Measurements from ENCODE around the gene SYDE2.

The SYDE2 gene

DNA sequence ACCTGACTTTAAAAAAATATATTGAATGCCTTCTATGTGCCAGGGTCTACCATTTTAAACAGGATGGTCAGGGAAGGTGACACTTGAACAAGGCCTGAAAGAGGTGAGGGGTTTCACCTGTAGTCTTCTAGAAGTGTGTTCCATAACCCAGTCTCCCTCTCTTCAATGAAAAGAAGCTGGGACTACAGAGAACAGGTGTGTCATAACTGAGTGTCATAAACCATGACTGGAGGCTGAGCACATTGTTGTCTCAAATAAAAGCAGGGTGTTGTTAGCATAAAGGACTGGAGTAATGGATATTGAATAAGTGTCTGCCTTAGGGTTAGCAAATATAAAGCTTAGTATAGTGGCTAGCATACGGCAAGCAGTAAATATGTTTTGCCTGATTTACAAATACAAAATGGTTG, 65.4 kb downstream of the SYDE2 start:
- H3K4me3 ChIP-seq (ENCODE audit: low read length), result no peak overlapping the region
- H3K9me3 ChIP-seq (ENCODE audit: control insufficient read depth, insufficient read depth, low read length), result no peaks in the 10 kb centered on the region
- no peaks in the 10 kb centered on the region for H4K20me1 ChIP-seq (ENCODE audit: control insufficient read depth, insufficient read depth, low read depth, low read length)
- H3K4me2 ChIP-seq (ENCODE audit: low read length), result no peak overlapping the region
- TF ChIP-seq EZH2phosphoT487 (IDR thresholded peaks at IDR 0.05; ENCODE audit: borderline replicate concordance, low read length), result no peak
- TF ChIP-seq, protein P1, sequence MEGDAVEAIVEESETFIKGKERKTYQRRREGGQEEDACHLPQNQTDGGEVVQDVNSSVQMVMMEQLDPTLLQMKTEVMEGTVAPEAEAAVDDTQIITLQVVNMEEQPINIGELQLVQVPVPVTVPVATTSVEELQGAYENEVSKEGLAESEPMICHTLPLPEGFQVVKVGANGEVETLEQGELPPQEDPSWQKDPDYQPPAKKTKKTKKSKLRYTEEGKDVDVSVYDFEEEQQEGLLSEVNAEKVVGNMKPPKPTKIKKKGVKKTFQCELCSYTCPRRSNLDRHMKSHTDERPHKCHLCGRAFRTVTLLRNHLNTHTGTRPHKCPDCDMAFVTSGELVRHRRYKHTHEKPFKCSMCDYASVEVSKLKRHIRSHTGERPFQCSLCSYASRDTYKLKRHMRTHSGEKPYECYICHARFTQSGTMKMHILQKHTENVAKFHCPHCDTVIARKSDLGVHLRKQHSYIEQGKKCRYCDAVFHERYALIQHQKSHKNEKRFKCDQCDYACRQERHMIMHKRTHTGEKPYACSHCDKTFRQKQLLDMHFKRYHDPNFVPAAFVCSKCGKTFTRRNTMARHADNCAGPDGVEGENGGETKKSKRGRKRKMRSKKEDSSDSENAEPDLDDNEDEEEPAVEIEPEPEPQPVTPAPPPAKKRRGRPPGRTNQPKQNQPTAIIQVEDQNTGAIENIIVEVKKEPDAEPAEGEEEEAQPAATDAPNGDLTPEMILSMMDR (IDR thresholded peaks at IDR 0.05; ENCODE audit: low read depth, low read length, poor library complexity, severe bottlenecking), result no peak
- no peak overlapping the region for H3K27ac ChIP-seq (ENCODE audit: low read depth, low read length)
- no peaks in the 10 kb centered on the region for H3F3A ChIP-seq (ENCODE audit: control insufficient read depth, insufficient read depth)
- no peaks in the 10 kb centered on the region for H3K36me3 ChIP-seq (ENCODE audit: control insufficient read depth, low read length)
- H3K79me2 ChIP-seq (ENCODE audit: control insufficient read depth, low read length), result no peaks in the 10 kb centered on the region
- H3K9me2 ChIP-seq (replicated peaks; ENCODE audit: control insufficient read depth, low read length), result no peaks in the 10 kb centered on the region
- no peaks in the 10 kb centered on the region; the same call in 1 of the 2 replicates for H3K27me3 ChIP-seq (ENCODE audit: control insufficient read depth, low read length)
- no peaks in the 10 kb centered on the region for H3K4me1 ChIP-seq (ENCODE audit: control insufficient read depth, low read length)

DNA sequence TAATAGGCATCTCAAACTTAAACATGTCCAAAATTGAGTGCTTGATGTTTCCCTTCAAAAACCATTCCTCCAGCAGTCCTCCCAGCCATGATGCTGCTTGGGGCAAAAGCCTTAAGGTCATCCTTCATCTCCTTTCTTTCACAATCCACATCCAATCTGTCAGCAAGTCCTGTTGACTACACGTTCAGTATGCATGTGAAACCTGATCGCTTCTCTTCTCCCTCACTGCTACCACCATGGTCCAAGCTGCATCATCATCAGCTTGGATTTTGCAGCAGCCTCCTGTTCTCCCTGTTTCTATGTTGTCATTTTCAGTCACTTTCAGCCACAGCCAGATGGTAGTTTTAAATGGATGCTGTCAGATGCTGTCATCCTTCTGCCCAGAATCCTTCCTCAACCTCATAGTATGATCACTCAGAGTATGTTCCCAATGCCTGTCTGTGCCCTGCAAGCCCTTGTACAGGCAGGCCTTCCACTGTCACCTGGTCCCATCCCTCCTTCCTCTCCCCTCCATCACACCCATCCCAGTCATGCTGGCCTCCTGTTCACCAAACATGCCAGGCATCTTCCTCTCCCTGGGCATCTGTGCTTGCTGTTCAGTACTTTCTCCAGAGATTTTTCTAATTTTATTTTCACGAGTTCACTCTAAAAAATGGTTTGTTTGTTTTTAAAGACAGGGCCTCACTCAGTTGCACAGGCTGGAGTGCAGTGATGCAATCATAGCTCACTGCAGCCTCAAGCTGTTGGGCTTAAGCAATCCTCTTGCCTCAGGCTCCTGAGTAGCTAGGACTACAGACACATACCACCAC, 66.0 kb downstream of the SYDE2 start:
- no peak overlapping the region for H3K4me3 ChIP-seq (ENCODE audit: low read length)

DNA sequence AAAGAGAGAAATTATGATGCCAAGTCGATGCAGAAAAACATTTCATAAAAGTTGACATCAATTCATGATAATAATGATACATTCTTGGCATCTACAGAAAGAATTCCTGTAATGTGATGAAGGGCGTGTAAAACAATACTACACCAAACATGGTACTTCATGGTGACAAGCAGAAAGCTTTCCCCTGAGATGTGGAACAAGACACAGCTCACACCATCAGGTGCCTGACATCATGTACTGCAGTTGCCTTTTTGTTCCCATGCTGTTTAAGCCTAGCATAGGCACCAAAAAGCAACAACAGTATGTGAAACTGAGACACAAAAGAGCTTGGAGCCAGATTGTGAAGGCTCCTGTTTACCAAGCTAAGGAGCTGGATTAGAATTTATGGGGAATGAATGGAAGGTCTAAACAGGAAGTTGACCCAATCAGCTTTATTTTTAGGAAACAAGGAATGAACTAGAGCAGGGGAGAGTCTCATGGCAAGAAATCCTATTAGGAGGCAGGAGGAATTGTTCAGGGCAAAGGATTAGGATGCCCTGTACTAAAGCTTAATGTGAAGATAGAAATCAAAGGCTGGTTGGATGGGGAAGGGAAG, 67.2 kb downstream of the SYDE2 start:
- no peaks in the 10 kb centered on the region for H3K36me3 ChIP-seq (ENCODE audit: control insufficient read depth, low read length)
- H3K4me2 ChIP-seq (ENCODE audit: low read length), result no peak overlapping the region
- no peaks in the 10 kb centered on the region for H3F3A ChIP-seq (ENCODE audit: control insufficient read depth, insufficient read depth)
- H3K9me2 ChIP-seq (replicated peaks; ENCODE audit: control insufficient read depth, low read length), result no peaks in the 10 kb centered on the region
- no peaks in the 10 kb centered on the region for H4K20me1 ChIP-seq (ENCODE audit: control insufficient read depth, insufficient read depth, low read depth, low read length)
- no peaks in the 10 kb centered on the region for H3K4me1 ChIP-seq (ENCODE audit: control insufficient read depth, low read length)
- no peaks in the 10 kb centered on the region; the same call in 1 of the 2 replicates for H3K27me3 ChIP-seq (ENCODE audit: control insufficient read depth, low read length)
- H3K9me3 ChIP-seq (ENCODE audit: control insufficient read depth, insufficient read depth, low read length), result no peaks in the 10 kb centered on the region
- H3K27ac ChIP-seq (ENCODE audit: low read depth, low read length), result no peak overlapping the region
- no peak overlapping the region for H3K4me3 ChIP-seq (ENCODE audit: low read length)
- H3K79me2 ChIP-seq (ENCODE audit: control insufficient read depth, low read length), result no peaks in the 10 kb centered on the region
- TF ChIP-seq, protein P1 (IDR thresholded peaks at IDR 0.05; ENCODE audit: low read depth, low read length, poor library complexity, severe bottlenecking), result no peak
- TF ChIP-seq EZH2phosphoT487 (IDR thresholded peaks at IDR 0.05; ENCODE audit: borderline replicate concordance, low read length), result no peak

More for the DNA sequence above, 66.0 kb downstream of the SYDE2 start:
- H3K27me3 ChIP-seq (ENCODE audit: control insufficient read depth, low read length), result no peaks in the 10 kb centered on the region; the same call in 1 of the 2 replicates
- no peaks in the 10 kb centered on the region for H3K36me3 ChIP-seq (ENCODE audit: control insufficient read depth, low read length)
- H3K4me2 ChIP-seq (ENCODE audit: low read length), result no peak overlapping the region
- H3K4me1 ChIP-seq (ENCODE audit: control insufficient read depth, low read length), result no peaks in the 10 kb centered on the region
- no peaks in the 10 kb centered on the region for H3F3A ChIP-seq (ENCODE audit: control insufficient read depth, insufficient read depth)
- no peaks in the 10 kb centered on the region for H3K79me2 ChIP-seq (ENCODE audit: control insufficient read depth, low read length)
- no peak overlapping the region for H3K27ac ChIP-seq (ENCODE audit: low read depth, low read length)
- H4K20me1 ChIP-seq (ENCODE audit: control insufficient read depth, insufficient read depth, low read depth, low read length), result no peaks in the 10 kb centered on the region
- no peaks in the 10 kb centered on the region for H3K9me3 ChIP-seq (ENCODE audit: control insufficient read depth, insufficient read depth, low read length)
- no peaks in the 10 kb centered on the region for H3K9me2 ChIP-seq (replicated peaks; ENCODE audit: control insufficient read depth, low read length)
- TF ChIP-seq EZH2phosphoT487 (IDR thresholded peaks at IDR 0.05; ENCODE audit: borderline replicate concordance, low read length), result no peak
- TF ChIP-seq, protein P1 (IDR thresholded peaks at IDR 0.05; ENCODE audit: low read depth, low read length, poor library complexity, severe bottlenecking), result no peak

Data from DOHH2 (cell line).